ENCODE results near the gene HAVCR1. TPM values are rescaled to one million over a fixed set of nuclear protein-coding genes. Genes with fewer than 3 reads are reported as not detected.

Gene HAVCR1
- total RNA-seq, 1 donor from 2014 or later: 0.92 TPM

DNA sequence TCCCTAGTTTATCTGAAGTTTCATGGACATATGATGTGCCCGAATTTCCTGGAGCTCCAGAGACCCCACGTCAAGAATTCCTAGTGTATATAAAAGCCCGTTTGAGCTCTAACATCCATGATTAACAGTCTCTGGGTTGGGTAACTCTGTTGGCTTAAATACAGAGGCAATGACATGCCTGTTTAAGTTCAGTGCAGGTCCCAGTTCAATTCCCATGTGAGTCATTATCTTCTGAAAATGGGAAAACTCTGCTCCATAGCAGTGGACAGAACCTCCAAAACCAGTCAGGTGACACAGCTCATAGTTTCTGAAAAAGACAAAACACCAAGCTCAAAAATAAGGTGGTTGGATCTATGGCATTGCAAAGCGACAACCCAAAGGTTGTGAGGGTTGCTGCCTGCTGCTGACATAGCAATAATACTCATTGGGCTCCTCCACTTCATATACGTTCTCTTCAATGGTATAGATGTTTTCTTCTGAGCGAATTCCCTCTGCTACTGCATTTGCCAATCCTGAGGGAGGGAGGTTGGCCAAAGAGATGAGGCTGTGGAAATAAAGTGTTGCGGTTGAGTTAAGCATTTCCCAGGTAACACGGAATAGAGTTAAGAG is 27.9 kb upstream of the HAVCR1 start:
- no peaks in the 10 kb centered on the region for H3K4me1 Mint-ChIP-seq (ENCODE audit: unreplicated experiment)
- no peaks in the 10 kb centered on the region for H3K27me3 Mint-ChIP-seq
- TF ChIP-seq, protein P1, sequence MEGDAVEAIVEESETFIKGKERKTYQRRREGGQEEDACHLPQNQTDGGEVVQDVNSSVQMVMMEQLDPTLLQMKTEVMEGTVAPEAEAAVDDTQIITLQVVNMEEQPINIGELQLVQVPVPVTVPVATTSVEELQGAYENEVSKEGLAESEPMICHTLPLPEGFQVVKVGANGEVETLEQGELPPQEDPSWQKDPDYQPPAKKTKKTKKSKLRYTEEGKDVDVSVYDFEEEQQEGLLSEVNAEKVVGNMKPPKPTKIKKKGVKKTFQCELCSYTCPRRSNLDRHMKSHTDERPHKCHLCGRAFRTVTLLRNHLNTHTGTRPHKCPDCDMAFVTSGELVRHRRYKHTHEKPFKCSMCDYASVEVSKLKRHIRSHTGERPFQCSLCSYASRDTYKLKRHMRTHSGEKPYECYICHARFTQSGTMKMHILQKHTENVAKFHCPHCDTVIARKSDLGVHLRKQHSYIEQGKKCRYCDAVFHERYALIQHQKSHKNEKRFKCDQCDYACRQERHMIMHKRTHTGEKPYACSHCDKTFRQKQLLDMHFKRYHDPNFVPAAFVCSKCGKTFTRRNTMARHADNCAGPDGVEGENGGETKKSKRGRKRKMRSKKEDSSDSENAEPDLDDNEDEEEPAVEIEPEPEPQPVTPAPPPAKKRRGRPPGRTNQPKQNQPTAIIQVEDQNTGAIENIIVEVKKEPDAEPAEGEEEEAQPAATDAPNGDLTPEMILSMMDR (conservative IDR thresholded peaks at IDR 0.05): no peak
- H3K9me3 Mint-ChIP-seq: no peaks in the 10 kb centered on the region
- no peaks in the 10 kb centered on the region for H3K36me3 Mint-ChIP-seq
- H3K4me3 Mint-ChIP-seq: no peak overlapping the region
- H3K27ac Mint-ChIP-seq: no peak overlapping the region
- DNase-seq (ENCODE audit: extremely low spot score, unreplicated experiment): no peak

DNA sequence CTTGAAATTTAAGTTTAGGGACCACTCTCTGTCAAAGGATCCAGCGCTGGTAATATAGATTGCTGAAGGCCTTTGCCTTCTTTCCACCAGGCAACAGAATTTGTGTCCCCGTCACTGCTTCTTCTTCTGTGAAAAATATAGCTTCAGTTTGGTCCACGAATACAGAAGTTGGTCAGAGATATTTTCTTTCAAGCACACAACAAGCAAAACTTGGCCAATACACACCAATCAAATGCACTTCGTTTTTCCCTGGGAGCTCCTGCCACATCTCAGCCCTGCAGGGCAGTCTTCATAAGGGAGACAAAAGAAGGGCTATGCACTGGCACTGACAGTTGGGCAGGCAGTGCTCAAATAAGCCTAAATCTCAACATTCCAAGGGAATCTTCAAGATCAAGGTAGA is 27.0 kb upstream of the HAVCR1 start:
- no peak overlapping the region for H3K27ac Mint-ChIP-seq
- no peak for DNase-seq (ENCODE audit: extremely low spot score, unreplicated experiment)
- H3K9me3 Mint-ChIP-seq: no peaks in the 10 kb centered on the region
- no peak overlapping the region for H3K4me3 Mint-ChIP-seq
- TF ChIP-seq, protein P1 (conservative IDR thresholded peaks at IDR 0.05): no peak
- H3K27me3 Mint-ChIP-seq: no peaks in the 10 kb centered on the region
- H3K4me1 Mint-ChIP-seq (ENCODE audit: unreplicated experiment): no peaks in the 10 kb centered on the region
- no peaks in the 10 kb centered on the region for H3K36me3 Mint-ChIP-seq

DNA sequence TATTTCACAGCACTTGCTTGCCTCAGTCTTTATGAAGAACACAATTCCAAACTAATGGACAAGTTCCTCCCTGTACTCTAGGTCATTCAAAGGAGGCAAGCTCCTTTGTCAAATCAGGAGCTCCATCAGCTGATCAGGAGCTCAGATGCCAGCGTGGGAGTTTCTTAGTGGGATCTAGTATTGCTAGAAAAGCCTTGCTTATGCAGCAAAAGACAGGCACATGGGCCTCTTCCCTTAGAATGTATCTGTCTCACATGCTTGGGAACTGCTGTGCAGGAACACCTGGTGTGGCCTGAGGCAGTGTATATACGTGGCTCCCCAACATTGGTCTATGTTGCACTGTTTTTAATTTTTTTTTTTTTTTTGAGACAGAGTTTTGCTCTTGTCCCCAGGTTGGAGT is 21.4 kb upstream of the HAVCR1 start:
- H3K9me3 Mint-ChIP-seq: no peaks in the 10 kb centered on the region
- H3K4me1 Mint-ChIP-seq (ENCODE audit: unreplicated experiment): no peaks in the 10 kb centered on the region
- DNase-seq (ENCODE audit: extremely low spot score, unreplicated experiment): no peak
- H3K27me3 Mint-ChIP-seq: no peaks in the 10 kb centered on the region
- no peaks in the 10 kb centered on the region for H3K36me3 Mint-ChIP-seq
- H3K27ac Mint-ChIP-seq: no peak overlapping the region
- no peak overlapping the region for H3K4me3 Mint-ChIP-seq
- TF ChIP-seq, protein P1 (conservative IDR thresholded peaks at IDR 0.05): no peak

DNA sequence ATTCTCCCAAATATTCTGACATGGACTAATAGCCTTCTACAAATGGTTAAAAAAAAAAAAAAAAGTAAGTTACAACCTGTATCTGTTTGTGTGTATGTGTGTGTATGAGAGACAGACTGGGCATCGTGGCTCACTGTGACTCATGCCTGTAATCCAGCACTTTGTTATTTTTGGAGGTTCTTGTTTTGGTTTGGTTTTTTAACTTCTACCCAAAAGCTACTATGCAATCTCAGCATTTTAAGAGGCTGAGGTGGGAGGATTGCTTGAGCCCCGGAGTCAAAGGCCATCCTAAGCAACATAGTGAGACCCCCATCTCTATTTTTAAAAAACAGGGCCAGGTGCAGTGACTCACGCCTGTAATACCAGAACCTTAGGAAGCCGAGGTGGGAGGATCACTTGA is 17.6 kb upstream of the HAVCR1 start:
- H3K27ac Mint-ChIP-seq: no peak overlapping the region
- H3K4me1 Mint-ChIP-seq (ENCODE audit: unreplicated experiment): no peaks in the 10 kb centered on the region
- H3K36me3 Mint-ChIP-seq: no peaks in the 10 kb centered on the region
- TF ChIP-seq, protein P1 (conservative IDR thresholded peaks at IDR 0.05): no peak
- DNase-seq (ENCODE audit: extremely low spot score, unreplicated experiment): no peak
- H3K9me3 Mint-ChIP-seq: no peaks in the 10 kb centered on the region
- H3K4me3 Mint-ChIP-seq: no peak overlapping the region
- no peaks in the 10 kb centered on the region for H3K27me3 Mint-ChIP-seq

DNA sequence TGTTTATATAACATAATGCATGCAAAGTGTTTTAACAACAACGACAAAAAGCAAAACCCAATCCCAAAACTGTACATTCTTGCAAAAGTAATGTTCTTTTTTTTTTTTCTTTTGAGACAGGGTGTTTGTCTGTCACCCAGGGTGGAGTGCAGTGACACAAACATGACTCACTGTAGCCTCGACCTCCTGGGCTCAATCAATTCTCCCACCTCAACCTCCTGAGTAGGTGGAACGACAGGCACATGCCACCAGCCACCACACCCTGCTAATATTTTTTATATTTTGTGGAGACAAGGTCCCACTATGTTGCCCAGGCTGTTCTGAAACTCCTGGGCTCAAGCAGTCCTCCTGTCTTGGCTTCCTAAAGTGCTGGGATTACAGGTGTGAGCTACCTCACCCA is 13.6 kb upstream of the HAVCR1 start:
- Mint-ChIP-seq H3K27me3 (no peaks in the 10 kb centered on the region), H3K4me1 (ENCODE audit: unreplicated experiment) (no peaks in the 10 kb centered on the region), H3K4me3 (no peak overlapping the region), H3K36me3 (no peaks in the 10 kb centered on the region), H3K9me3 (no peaks in the 10 kb centered on the region), H3K27ac (no peak overlapping the region)
- TF ChIP-seq, protein P1 (conservative IDR thresholded peaks at IDR 0.05): no peak
- no peak for DNase-seq (ENCODE audit: extremely low spot score, unreplicated experiment)

DNA sequence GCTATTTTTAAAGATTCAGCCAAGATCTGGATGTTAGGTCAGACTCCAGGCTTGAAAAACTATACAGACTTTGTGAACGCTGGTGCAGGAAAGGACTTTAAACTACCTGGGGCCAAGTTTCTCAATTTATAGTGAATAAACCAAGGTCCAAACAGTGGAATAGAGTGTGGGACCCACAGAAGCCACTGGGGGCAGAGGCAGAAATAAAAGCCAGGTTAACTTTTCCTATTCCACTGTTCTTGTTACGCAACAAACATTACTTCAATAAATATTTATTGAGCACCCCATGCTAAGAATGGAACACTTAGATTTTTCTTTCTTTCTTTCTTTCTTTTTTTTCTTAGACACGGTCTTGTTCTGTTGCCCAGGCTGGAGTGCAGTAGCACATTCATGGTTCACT is 11.0 kb upstream of the HAVCR1 start:
- Mint-ChIP-seq H3K27ac (no peak overlapping the region), H3K36me3 (no peaks in the 10 kb centered on the region), H3K4me3 (no peak overlapping the region), H3K27me3 (no peaks in the 10 kb centered on the region), H3K9me3 (no peaks in the 10 kb centered on the region), H3K4me1 (ENCODE audit: unreplicated experiment) (no peaks in the 10 kb centered on the region)
- TF ChIP-seq, protein P1 (conservative IDR thresholded peaks at IDR 0.05): peak; percentile 37
- DNase-seq (ENCODE audit: extremely low spot score, unreplicated experiment): no peak
